ENCODE data around the gene TBC1D3B. TPM values are rescaled to one million over a fixed set of nuclear protein-coding genes. Genes with fewer than 3 reads are reported as not detected.
"Not testable (repeated sequence)": the region's sequence is repeated elsewhere in the genome, so short reads cannot be mapped to it uniquely, and the experiment has no call there.

Gene TBC1D3B
- total RNA-seq, 1 donor from 2014 or later: 1.9 TPM

DNA sequence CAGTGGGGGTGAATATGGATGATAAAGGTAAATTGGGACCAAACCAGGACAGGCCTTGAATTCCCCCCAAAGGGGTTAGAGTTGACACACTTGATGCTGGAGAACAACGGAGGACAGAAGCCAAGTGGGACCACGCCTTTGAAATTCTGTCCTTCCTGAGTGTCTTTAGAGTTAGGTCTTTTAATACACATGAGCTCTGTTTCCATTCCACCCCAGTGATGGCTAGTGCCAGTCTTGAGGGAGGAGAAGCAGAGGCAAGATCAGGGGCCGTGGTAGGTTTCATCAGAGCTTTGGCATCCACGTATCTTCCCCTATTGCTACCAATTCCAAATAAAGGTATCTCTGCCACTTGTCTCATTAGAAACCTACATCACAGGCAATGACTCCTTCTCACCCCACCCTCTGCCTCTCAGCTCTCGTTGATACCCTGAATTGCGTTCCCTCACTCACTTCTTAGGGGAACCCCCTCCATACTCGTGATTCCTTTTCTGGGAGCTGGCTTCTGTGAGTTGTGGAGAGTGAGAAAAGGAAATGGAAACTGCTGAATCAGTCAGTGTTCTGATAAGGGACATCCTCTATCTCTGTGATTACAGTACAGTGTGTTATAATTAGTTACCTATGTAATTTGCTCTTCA, 22.5 kb upstream of the TBC1D3B start:
- DNase-seq: no peak

DNA sequence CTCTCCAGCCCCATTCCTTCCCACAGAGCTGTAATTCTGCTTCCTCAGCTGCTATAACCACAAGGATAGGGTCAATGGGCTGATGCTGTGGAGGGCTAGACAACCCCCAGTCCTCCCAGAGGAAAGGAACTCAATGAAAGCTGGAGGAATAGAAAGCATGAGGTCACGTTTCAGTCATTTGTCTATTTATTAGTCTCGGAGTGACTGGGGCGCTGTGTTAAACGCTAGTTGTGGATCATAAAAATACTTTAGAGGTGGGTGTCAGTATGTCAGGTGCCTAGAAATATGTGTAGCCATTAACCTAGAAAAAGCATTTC, 20.9 kb upstream of the TBC1D3B start:
- DNase-seq: no peak

DNA sequence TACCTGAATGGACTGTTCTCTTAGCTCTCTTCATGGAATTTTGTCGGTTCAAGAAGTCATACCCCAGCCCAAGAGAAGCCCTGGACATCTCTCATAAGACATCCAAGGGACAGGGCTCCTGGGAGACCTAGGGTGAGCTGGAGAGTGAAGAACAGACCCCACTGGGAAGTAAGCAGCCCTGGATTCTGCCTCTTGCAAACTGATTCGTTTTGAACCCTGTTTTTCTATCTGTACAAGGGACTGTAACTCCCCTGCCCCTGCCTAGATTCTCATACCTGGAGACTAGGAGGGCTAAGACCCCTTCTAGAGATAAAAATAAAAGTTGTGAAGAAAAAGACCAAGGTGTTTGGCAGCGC, 19.7 kb upstream of the TBC1D3B start:
- DNase-seq: no peak

DNA sequence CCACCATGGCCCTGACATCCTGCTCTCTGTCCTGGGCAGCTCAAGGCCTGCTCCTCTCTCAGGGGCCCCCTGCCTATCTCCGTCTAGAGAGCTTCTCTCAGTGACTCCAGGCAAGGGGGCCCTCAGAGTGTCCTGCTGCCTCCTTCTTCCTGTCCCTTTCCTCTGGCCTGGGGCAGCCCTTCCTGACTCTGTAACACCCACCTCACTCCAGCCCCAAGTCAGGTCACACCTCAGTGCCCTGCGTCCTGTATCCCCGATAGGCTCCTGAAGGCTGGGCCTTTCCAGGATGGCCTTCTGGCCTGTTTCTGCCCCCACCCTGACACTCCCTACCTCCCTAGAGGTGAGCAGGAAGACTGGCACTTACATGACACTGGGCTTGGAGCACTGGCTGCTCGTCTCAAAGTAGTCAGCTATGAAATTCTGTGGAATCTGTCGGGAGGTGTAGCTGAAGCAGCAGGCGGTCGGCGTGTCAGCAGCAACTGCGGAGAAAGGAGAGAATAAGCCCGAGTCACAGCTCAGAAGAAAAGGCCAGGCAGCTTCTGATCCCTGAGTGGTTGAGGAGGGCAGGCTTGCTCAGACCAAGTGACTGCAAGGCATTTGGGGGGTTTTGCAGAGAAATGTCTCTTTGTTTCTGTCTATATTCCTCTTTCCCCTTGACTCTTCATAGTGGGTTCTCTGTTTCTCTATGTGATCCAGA, 19.1 kb upstream of the TBC1D3B start:
- DNase-seq: no peak

DNA sequence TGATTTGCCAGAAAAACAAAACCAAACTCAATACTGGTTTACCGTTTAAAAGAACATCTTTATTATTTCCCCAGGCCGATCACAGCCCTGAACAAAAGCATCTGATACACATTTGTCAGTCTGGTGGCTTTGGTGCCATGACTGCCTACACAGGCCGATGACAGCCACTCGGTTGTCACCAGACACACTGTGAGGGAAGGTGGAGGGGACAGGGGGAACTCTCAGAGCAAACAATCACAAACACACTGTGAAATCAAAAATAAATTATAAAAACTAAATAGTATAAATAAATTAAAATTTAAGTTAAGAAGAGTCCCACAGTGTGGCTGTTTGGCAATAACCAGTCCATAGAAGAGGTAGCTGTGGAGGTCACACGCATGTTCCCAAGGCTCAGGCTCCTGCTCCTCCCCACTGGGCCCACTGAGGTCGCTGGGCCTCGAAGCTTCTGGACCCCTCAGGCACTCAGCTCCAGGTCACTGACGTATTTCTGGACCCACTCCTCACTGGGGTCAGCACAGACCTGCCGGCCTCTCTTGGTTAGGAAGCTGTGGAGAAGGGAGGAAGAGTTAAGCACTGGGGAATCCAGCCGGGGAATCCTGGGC, 18.5 kb upstream of the TBC1D3B start:
- DNase-seq: not testable (repeated sequence)

DNA sequence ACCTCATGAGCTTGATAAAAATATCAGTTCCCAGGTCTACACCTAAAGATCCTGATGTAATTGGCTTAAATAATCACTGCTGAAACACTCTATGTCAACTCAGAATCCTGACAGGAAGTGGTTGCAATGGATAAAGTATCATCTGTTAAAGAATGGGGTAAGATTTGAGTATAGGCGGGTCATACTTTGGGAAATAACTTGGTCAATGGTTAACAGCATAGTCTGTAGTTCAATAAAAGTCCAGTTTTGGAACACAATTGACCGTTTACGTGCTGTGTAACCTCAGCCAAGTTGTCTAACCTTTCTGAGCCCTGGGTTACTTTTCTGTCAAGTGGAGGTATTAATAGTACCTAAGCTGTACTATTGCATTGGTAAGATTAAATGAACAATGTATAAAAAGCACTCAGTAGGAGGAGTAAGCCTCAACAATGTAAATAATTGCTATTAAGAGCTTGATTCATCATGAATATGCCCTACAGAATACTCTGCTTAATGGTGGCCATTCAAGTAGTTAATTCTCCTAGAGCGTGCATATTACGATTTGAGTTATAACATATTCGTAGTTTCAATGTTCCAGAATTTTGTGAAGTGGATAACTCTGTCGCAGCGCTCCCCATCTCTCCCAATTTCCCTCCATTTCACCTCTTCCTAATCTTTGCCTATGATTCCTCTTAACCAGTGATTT, 17.9 kb upstream of the TBC1D3B start:
- not testable (repeated sequence) for DNase-seq

DNA sequence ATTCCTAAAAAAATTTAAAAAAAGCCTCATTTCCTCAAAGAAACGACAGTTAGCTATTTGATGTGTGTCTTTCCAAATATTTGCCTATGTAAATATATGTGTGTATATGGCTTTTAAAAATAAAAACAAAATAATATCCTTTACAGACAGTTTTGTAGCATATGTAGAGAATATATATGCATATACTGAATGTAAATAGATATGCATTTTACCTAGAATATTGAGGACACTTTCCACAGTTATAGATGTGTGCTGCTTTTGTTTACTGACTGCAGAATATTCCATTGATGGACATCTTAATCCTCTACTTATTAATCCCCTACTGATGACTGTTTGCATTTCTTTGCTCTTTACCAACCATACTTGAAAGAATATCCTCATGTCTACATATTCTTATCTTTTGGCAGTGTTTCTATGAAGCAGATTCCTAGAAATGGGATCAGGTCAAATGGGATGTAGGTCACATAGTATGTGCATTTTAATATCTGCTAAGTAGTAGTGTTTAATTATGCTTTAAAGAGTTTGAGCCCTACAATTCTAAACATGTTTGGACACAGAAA, 16.9 kb upstream of the TBC1D3B start:
- no peak for DNase-seq

DNA sequence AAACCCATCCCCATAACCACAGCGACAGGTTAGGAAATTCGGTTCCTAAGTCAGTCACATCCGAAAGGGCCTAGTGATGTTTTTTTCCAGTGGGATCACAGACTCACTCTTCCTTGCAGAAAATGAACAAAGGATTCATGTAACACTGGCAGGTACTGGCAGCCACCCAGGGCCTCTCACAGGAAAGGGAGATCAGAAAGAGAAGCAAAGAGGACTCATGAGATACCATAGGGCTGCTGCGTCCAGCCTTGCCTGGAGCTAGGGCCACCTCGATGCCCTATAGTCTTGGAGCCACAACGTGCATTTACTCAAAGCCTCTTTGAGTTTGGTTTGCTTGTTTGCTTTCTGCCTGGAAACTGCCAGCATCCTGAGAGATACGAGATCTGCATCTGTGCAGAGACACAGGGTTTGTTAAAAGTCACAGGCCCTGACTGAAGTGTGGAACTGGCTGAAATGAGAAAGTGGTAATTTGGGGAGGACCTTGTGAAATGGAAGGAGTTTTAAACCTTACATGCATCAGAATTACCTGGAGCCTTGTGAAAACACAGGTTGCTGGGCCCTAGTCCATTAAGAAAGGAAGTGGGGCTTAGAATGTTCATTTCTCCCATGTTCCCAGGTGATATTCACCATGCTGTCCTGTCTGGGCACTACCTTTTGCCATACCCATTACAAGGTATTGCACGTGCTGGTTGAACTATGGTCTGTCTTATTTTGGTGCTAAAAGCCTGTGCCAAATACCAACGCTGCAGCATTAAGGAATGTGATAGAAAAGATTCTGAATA, 14.3 kb upstream of the TBC1D3B start:
- not testable (repeated sequence) for DNase-seq

DNA sequence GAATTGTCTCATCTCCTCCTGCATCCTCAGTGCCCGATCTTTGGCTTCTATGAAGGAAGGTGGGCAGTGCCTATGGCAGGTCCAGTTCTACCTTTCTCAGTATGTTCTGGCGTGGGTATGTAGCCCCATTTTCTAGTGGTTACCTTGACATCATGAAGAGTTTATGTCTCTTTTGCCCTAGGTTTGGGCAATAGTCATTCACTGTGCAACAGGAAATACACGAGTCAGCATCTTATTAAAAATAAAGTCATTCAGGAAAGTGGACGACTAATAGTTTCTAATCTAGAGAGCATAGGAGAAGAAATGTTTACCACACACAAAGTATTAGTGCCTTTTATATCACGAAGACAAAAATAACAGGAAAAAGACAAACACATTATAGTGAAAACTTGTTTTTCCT, 13.6 kb upstream of the TBC1D3B start:
- DNase-seq: not testable (repeated sequence)

DNA sequence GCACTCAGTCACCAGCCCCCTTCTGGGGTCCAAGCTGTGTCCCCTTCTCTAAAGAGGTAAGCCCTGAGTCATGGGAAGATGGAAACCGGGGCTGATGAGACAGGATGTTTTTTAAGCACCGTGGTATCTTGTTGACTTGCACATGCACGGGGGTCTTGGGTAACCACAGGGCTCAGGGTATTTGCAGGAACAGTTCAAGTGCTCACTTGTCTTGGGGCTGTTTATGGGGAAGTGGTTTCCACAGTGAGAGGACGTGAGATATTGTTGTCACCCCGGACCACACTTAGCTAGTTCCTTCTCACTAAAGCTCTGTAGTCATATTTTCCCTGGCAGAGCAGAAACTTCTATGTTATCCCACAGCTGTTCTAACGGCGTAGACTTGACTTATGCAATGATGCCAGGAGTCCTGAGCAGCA, 12.5 kb upstream of the TBC1D3B start:
- DNase-seq: no peak

DNA sequence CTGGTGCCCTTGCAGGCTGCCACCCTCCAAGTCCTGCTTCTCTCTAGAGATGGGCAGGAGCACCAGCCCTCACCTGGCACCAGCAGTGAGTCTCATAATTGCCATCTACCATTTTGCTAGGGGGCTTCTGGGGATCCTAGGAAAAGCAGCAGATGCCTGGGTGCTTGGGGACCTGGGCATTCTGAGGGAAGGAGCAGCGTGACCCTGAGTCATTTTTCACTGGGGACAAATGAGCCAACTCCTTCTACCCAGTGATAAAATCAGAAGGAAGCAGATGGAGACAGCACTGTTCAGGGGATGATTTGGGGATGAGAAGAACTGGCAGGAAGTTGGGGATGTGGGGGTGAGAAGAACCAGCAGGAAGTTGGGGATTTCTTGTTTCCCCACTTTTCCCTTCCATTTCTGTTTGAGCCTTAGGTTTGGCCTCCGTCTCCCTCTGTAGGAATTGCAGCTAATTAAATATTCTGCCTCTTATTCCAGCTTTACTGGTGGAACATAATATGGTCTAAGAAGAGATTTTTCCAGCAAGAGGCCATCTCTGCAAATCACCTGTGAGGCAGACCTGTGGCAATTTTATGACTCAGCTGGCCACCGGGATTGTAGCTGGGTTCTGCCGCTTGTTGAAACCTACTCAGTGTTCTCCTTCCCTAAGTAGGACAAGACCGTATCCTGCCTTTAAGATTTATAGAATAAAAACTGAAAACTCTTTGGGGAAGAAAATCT, 11.7 kb upstream of the TBC1D3B start:
- not testable (repeated sequence) for DNase-seq

DNA sequence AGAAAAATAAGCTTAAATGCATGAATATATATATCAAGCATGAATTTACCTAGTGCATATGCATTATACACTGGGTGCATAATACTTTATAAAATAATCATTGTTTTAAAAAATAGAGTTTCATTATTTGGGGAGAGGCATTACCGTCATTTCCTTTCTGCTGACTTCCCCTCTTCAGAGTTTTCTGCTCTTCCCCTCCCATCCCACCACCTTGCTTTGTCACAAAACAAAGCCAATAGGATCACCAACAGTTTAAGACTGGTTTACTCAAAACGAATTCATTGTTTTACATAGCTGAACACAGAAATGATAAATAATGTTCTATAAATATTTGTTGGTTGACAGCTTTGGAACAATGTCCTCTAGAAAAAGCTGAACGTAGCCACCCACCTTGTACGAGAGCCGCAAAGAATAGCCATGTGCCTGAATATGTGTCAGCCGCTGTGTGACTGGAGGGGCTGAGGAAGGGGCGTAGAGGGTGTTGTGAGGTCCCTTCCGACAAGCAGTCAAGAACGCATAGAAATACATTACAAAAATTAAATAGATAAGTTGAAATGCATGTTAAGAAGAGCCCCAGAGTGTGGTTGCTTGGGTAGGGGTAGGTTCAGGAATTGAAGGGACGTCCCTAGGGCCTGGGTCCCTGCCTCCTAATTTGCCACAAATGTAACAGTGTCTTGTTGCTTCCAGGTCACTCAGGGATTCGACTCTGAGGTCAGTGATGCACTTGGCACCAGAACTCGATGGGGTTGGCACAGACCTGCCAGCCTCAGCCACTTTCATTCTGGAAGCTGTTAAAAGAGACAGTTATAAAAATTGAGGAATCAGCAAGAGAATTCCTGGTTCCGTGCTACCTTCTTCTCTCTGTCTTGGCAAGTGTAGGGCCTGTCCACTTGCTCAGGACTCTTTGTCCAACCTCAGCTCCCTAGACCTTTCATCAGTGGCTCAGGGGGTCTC, 10.7 kb upstream of the TBC1D3B start:
- DNase-seq: not testable (repeated sequence)

DNA sequence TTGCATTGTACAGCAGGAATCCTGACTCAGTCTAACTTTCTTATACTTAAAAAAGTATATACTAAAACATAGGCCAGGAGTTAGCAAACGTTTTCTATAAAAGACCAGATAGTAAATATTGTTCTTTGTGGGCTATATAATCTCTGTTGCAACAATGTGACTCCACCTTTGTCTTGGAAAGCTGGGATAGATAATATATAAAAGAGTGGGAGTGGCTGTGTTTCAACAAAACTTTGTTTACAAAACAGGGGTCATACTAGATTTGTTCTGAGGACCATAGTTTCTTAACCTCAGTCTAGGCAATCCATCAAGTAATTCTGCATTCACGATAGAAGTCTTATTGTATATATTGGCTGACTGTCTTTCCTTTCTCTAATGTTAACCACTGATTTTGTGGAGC, 9.0 kb upstream of the TBC1D3B start:
- no peak for DNase-seq

DNA sequence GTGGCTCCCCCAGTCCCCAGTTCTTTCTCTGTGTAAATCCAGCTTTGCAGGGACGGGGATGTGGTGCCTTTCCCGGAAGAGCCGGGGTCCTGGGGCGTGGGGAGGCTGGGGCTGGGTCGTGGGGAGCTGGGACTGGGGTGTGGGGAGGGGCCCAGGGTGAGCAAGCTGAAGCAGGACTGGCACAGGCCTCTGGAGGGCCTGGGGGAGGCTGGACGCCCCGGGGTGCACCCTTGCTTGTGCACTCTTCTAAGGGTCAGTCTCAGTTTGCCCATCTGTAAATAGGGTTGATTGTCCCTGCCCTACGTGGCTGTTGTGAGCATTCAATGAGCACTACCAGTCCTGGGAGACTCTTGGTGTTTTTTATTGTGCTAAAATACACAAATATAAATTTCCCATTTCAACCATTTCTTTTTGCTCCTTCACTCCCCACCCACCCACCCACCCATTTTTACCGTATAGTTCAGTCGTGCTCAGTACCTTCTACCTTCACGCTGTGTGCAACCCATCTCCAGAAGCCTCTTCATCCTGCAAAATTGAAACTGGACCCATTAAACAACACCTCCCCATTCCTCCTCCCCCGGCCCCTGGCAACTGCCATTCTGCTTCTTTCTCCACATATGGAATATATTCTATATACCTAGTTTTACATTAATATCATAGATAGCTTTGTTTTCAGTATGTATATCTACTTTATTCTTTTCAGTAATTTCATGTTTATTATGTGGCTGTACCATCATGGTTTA, 7.8 kb upstream of the TBC1D3B start:
- DNase-seq: no peak

DNA sequence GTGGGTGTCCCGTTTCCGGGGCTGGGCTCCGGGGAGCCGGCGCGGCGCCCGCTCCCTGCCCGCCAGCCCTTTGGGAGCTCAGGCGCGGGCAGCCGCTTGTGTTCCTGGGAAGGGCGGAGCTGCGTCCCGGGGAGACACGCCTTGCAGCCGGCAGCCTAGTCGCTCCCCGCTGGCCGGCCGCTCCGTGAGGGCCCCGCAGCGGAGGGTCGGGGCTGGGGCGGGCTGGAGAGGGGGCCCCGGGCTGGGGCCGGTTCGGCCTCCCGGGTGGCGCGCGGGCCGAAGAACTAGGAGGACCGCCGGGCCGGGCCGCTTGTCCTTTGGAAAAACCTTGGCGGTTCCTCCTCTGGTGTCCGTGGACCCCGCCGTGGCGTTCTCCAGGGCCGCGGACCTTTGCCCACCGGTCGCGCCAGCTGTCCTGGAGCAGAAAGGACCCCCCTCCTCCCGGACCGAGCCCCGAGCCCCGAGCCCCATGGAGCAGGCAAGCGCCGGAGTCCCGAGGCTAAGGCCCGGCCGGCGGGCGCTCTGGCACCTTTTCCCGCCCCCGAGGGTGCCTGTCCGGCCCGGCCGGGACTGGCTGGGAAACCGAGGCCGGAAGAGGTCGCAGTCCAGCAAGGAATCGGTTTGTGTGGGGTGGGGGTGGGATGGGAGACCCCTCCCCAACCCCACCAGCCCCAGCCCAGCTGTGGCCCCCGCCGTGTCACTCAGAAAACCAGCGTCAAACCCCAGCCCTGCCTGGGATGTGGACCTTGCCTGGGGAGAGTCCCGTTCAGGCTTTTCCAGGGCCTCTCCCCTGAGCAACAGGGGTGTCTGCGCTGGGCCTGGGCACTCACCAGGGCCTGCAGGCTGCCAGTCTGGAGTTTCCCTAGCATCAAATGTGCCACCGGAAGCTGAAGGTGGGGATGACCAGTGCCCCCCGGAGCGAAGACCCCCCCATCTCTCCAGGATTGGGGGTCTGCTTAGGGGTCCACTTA, 6.8 kb upstream of the TBC1D3B start:
- DNase-seq: peak; percentile 71

DNA sequence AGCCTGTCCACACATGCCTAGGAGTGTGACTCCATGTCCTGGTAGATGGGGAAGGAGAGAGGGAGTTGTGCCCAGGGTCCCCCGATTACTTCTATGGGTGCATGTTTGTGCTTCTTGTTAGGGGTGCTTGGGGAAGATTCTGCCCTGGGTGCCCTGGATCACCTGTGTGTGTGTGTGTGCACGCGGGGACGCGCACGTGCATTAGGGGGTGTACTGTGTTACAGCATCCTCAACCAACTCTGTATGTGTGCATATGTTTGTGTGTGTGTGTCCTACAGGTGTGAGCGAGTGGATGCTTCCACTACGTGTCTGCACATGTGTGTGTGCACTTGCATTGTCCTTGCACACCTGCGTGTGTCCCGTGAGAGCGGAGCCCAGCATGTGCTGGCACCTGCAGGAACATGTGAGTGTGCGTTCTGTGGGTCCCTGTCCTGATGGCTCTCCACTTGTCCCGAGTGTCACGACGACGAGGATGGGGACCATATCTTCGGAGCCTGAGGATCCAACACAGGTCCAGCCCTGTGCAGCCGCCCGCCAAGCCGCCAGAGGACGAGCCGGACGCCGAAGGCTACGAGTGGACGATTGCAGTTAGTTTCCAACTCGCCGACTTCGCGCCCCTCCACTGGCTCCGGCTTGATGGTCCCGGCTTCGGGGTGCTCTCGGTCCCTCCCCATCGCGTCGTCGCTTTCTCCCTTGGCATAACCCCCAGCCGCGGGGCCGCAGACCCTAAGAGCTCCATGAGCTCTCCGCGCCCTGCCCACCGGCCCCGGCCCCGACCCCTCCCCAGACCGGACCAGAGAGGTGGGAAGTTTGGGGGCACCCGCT, 6.0 kb upstream of the TBC1D3B start:
- DNase-seq: no peak

DNA sequence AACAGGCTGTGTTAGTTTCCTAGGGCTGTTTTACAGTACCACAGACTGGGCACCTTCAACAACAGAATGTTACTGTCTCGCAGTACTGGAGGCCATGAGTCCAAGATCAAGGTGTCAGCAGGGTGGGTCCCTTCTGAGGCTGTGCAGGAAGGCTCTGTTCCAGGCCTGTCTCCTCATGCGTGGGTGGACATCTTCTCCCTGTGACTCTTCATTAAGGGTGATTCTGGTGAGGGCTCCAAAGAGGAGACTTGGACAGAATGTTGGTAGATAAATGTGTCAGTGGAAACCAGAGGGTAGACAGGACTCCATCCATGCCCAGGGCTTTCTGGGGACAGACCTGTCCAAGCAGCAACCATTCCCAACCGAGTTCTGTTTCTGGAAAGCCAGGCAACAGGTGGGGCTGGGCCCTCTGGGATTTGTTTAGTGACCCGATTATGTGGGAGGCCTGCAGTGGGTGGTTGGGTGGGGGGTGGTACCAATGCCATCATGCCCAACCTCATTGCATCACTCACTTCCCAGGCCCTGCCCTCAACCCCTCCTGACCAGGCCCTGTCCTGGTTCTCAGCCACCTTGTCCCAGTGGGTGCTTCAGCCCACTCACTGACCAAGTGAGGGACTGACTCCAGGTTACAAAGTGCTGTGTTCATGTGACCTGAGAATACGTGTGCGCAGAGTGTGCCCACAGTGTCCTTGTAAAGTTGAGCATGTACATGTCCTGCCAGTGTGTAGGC, 5.2 kb upstream of the TBC1D3B start:
- DNase-seq: not testable (repeated sequence)

All from occipital lobe (tissue), 2 donors.